Activated gamma-delta T cell (primary cell): ENCODE data around the gene FGFR2.

ENCODE experiments used
- DNase-seq: peaks from one replicate; lab custom pipeline; 2025; lab: John Stamatoyannopoulos, UW

Gene FGFR2

DNA sequence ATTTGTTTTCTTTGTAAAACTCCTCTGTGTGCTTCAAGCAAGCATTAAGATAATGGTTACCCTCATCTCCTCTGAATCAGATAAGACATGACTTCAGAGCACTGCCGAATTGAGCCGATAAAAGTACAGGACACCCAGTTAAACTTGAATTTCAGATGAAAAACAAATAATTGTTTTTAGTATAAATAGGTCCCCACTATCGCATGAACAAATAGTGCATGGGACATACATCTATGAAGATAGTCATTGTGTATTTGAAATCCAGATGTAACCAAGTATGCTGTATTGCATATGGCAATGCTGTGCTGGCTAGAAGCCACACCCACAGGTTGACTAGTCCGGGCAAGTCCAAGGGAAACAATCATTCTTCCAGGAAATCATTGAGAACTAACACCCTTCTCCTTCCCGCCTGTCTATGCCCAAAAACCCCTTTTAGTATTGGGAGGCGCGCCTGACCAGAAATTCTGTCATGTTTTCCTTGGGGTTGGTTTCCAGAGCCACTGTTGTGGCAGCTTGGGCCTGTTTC, 12.6 kb upstream of the FGFR2 start:
- no peak for DNase-seq

DNA sequence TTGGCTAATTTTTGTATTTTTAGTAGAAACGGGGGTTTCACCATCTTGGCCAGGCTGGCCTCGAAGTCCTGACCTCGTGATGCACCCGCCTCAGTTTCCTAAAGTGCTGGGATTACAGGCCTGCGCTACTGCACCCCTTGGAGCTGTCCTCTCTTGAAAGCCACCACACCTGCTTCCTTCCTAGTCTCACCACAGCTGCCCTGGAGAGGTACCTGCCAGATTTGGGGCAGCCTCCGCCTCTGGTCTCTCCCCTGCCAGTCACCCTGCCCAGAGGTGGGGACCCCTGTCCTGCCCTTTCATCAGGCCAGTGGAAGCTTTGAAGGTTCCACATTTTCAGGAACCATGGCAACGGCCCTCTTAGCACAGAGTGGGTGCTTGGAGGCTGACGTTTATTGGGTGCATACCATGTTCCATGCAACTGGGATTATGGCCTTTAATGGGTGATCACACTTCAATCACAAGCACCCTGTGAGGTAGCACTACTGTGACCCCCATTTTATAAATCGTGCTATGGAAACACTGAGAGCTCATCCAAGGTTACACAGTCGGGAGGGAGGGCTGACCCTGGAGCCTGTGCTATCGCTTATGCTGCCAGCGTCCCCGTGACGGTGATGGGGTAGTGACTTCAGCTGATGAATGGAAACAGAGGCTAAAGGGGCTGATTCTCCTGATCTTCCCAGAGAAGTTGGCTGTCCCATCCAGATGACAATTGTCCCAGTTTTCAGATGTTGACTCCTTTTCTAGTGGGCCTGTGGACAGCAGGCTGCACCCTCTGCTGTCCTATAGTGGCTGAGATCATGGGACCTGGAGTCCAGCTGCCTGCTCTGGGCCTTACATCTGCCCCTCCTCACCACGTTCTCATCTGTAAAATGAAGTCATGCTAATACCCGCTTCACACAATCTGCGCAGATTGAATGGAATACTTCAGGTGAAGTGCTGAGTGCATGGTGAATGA, 11.5 kb upstream of the FGFR2 start:
- DNase-seq, result no peak

DNA sequence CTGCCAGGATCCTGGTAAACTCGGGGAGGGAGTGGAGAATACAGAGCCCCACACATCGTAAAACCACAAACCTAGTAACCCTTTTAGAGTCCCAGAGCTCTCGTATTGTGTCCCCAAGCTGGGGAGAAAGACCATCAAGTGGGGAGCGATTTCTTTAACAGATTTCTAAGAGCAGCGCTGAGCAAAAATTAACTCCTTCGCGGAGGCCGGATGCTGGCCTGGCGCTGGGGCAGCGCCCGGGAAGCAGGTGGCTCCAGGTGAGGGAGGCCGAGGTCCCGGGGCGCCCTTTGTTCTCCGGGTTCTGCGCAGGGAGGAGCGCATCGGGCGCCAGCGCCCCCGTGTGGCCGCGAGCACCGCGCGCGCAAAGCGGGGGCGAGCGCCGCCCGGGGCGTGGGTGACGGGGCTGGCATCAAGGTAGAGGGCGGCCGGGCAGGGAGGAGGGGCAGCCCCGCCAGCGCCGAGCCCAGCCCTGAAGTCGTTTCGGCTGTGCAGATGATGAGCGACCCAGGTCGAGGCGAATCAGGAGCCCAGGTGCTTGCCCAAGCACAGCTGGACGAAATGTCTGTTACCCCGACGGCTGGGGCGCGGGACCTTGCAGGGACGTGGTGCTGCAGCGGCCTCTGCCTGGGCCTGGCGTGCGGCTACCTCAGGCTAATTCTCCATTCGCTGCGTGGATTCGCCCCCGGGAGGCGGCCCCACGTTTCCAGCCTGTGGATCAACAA, 10.4 kb upstream of the FGFR2 start:
- no peak for DNase-seq

DNA sequence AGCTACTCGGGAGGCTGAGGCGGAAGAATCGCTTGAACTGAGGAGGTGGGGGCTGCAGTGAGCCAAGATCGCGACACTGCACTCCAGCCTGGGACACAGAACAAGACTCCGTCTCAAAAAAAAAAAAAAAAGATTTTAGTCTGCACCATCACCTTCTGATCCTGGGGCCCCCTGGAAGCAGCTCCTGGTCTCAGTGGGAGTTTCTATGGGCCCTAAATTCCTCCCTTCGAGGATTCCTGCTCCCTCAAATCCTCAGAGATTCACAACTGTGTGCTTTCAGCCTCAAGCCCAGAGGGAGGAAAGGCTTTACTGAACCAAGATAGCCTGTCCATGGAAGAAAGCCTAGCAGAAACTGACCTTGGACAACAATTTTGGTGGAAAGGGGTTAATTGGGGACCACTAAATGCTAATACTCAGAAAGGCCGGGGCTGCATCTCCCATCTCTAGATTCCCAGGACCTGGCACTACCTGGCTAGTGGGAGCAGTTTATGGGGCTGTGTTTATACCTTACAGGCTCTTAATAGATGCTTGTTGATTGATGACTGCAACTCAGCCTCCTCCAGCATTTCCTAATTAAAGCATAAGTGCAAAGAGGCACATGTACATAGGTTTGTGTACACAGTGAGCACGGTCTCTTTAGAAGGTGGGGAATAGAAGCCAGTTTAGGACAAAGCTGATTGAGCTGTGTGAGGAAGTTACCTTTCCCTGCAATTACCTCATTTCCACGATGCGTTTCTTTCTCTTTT, 9.2 kb upstream of the FGFR2 start:
- DNase-seq, result no peak

DNA sequence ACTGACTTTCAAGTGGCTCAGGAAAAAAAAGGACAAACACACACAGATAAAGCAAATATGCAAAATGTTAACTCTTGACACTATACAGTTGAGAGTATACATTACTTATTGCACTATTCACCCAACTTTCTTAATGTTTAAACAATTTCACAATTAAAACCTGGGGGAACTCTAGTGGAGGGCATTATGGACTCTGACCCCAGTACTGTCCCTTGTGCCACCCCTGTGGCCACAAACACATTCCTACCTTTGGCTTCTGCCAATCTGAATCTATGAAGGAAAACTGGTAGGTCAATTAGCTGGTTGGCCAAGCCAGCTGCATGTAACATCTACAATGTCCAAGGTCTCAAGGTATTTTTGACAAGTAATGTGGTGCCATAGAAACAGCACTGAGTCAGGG, 7.5 kb upstream of the FGFR2 start:
- no peak for DNase-seq

DNA sequence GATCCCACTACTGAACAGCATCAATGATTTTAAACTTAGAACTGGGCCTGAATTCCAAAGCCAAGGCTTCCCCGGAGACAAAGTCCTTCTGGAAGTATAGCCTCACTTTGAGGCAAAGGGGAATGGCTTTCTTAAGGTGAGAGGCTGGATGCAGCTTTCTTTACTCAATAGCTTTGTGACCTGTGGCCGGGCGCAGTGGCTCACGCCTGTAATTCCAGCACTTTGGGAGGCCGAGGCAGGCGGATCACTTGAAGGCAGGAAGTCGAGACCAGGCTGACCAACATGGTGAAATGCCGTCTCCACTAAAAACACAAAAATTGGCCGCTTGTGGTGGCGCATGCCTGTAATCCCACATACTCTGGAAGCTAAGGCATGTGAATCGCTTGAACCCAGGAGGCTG, 3.2 kb upstream of the FGFR2 start:
- DNase-seq, result no peak

- DNase-seq, result no peak
These were observed 2.4 kb upstream of the FGFR2 start for GRCh38 chr10:121600611-121601010.

DNA sequence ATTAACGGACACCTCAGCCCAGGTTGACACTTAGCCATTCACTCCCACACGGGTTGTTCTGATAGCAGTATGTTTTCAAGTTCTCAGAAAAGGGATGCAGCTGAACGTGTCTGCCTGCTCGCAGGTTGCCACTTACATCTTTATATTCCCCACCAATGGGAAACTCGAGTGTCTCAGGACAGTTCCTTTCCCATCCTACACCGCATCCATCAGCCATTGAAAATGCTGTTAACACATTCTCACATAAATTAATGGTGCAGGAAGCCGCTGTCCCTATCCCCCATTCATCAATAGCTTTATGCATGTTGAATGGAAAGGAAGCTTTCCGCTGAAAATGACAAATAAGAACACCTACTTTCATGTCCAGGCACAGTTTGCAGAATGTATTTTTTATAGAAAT, 1.7 kb upstream of the FGFR2 start:
- no peak for DNase-seq

DNA sequence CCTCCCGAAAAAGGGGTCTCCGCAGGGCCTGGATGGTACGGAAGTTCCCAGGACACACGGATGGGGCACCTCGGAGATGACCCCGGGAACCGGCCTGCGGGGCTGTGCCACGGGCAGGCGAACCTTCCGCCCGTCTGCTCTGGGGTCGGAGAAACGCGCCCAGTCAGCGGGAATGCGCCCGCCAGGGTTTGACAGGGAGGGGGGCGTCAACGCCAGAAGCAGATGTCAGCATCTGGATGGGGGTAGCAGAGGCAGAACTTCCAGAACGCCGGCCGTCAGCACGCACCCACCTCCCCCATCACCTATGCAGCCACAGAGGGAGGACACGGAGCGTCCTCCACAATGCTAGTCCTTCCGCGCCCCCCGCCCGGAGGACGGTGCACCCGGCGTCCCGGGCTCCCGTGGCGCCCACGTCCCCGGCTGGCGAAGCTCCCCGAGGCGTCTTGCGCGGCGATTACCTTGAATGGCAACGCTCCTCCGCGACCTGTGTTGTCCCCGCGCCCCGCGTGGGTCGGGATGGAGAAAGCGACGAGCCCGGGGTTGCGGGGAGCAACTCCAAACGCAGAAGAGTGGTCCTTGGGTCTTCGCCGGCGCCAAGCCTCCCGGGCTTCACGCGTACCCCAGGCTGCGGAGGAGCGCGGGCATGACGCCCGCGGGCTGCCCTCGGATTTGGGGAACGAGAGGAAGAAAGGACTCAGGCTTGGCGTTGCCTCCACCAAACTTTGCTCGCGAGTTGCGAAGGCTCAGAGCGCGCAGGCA, 561 bp downstream of the FGFR2 start:
- no peak for DNase-seq

DNA sequence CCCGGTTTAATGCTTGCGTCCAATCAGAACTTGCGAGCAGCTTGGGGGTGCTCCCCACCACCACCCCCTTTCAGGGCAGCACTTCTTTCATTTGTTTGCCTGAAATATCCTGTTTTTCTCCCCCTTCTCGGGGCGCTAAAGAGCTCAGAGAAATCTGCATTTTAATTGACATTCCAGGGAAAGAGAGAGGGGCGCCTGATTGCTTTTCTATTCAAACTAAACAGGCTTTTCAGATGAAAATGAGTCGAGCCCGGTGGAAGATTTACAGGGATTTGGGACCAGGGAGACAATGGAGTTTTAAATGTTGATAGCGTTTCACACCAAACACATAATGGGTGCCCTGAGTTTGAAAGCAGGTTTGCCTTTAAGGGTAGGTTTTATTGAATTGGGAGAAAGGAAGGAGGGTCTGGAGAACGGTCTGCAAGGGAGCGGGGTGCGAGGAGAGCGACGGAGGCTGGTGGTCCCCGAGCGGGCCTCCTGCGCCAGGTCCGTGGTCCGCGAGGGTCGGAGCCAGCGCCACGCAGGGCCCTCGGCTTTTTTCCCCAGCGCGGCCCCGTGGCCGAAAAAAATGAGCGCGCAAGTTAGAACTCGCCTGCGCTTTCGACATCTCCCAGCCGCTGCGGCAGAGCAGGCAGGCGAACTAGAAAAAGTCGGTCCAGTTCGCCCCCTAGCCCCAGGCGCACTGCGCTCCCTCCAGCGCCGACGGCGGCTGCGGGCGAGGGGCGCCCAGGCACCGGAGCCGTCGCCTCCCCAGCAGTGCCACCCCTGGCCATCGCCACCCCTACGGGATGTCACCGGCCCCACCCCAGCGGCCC, 1.3 kb downstream of the FGFR2 start:
- DNase-seq, result no peak

DNA sequence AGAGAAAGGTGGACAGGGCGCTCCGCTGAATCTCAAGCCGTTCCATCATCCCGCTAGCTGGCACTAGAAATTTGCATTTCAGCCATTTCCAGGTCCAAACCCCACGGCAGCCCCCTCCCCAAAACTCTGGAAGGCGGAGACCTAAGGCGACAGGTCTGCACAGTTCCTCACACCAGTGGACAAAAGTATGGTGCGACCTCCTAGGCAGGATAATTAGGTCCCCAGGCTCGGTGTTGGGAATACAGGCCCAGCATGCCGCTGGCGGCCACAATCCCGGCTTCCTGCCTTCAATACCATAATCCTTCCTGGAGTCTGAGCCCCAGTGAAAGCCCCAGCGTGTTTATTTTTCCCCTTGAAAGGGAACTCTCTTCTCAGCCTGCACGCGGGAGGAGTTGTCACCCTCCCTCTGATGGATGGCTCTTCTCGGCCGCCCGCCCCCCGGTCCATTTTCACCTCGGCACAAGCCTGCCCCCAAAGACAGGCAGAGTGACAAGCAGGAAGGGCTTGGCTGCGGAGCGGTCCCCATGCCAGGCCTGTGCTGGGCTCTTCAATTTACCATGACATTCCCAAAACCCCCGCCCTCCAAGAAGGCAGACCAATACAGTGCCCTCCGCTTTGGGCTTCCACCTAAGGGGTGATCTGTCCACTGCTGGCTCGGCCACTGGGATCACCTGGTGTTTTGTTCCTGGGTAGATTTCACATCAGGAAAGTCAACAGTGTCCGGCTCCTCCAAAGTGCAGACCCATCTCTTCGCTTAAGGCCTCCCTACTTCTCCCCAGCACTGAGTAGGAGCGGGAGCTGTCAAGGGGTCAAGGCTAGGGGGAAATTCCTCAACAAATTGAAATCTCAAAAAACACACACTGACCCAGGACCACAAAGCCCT, 2.2 kb downstream of the FGFR2 start:
- no peak for DNase-seq

DNA sequence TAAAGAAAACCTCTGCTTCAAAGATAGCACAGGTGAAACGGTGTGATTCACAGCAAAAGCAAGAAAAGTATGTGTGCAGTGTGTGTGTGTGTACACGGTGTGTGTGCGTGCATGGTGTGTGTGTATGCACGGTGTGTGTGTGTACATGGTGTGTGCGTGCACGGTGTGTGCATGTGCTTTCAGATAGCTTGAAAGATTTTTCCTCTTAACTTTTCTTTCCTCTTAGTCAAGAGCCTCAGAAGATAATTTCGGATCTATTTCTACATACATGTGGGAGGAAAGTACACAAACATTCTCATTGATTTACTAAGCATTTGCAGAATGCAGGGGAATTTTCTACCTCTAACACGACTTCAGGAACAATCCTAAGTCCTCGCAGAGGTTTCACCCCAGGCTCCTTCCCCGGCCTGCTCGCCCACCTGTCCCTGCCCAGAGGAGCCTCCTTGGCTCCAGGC, 2.9 kb downstream of the FGFR2 start:
- DNase-seq, result no peak

DNA sequence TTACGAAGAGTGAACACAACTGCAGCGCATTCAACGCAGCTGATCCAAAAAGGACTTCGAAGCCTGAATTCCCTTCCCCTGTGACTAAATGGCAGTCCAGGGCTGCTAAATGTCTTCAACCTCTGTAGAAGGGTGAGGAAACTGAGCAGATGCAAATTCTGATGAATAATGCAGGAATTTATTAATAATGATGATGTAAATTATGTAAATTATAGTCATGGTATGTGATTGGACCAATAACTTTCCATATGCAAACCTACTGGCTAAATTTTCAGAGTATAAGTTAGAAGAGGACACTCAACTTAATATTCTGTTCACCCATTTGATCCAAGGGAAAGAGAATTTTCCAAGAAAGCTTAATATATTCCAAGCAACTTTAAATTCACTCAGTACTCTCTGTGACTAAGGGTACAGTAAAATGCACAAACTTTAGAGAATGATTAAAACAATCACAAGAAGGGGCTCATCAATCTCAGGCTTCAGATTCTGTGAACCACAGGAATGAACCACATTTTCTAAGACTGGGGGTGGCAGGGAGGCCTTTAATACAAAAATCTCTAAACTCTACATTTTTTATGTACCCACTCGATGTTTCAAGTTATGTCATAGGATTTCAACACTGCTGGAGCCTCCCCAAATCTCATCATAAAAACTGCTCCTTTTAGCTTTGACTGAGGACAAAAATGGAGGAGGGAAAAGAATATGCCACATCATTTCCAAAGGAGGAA, 3.5 kb downstream of the FGFR2 start:
- no peak for DNase-seq

GRCh38 chr10:121594076-121594475, 4.2 kb downstream of the FGFR2 start:
- DNase-seq, result no peak

- DNase-seq, result no peak
These were observed 4.8 kb downstream of the FGFR2 start for GRCh38 chr10:121593281-121594075.

GRCh38 chr10:121592155-121592890, 5.9 kb downstream of the FGFR2 start:
- DNase-seq, result no peak

- no peak for DNase-seq
These were observed 7.1 kb downstream of the FGFR2 start for GRCh38 chr10:121591186-121591585.
